IMR-90 (cell line): ENCODE measurements around the gene GRIN1.

Experiments
- BHLHE40 ChIP-seq: fragments of 150-350 bp; IDR thresholded peaks from 2 replicates; pipeline ENCODE4 v1.6.1; 2016; ENCODE audit warnings: mild to moderate bottlenecking, low read depth, low read length
- ELK1 ChIP-seq: fragments of 150-350 bp; IDR thresholded peaks from 2 replicates; pipeline ENCODE4 v1.6.1; 2016; ENCODE audit warnings: low read depth, mild to moderate bottlenecking, low read length, moderate library complexity, borderline replicate concordance
- FOS ChIP-seq: fragments of 150-350 bp; IDR thresholded peaks from 2 replicates; pipeline ENCODE4 v1.6.1; 2016; ENCODE audit warnings: low read depth, low read length
- POLR2A ChIP-seq: IDR thresholded peaks from 2 replicates; pipeline ENCODE4 v1.6.1; 2012; ENCODE audit warnings: mild to moderate bottlenecking, low read depth, low read length
- SMC3 ChIP-seq: fragments of 150-350 bp; IDR thresholded peaks from 2 replicates; pipeline ENCODE4 v1.6.1; 2016; ENCODE audit warnings: low read depth, mild to moderate bottlenecking, antibody characterized with exemption, low read length, moderate library complexity
- USF2 ChIP-seq: fragments of 150-350 bp; IDR thresholded peaks from 2 replicates; pipeline ENCODE4 v1.6.1; 2017; ENCODE audit warnings: mild to moderate bottlenecking, antibody characterized with exemption, low read length, low read depth
- TF ChIP-seq, protein P1 (sequence below): conservative IDR thresholded peaks from 2 replicates; pipeline ENCODE4 v1.5.1; 2012; ENCODE audit warnings: mild to moderate bottlenecking, low read depth, low read length, improper control_type of control experiment

- TF ChIP-seq, protein P1, sequence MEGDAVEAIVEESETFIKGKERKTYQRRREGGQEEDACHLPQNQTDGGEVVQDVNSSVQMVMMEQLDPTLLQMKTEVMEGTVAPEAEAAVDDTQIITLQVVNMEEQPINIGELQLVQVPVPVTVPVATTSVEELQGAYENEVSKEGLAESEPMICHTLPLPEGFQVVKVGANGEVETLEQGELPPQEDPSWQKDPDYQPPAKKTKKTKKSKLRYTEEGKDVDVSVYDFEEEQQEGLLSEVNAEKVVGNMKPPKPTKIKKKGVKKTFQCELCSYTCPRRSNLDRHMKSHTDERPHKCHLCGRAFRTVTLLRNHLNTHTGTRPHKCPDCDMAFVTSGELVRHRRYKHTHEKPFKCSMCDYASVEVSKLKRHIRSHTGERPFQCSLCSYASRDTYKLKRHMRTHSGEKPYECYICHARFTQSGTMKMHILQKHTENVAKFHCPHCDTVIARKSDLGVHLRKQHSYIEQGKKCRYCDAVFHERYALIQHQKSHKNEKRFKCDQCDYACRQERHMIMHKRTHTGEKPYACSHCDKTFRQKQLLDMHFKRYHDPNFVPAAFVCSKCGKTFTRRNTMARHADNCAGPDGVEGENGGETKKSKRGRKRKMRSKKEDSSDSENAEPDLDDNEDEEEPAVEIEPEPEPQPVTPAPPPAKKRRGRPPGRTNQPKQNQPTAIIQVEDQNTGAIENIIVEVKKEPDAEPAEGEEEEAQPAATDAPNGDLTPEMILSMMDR: no peak
- TF ChIP-seq FOS (no peak), ELK1 (no peak), BHLHE40 (no peak), SMC3 (no peak), USF2 (no peak), POLR2A (no peak)
These were observed 52.3 kb downstream of the GRIN1 start for GRCh38 chr9:137191245-137191644.
